Kidney (tissue), 14 donors: ENCODE results near the gene ABTB1. TPM values are rescaled to one million over a fixed set of nuclear protein-coding genes. Genes with fewer than 3 reads are reported as not detected.
A peak's percentile ranks its signal among the peaks of the same experiment; 100 is the strongest.

Source experiments
- DNase-seq, 5 donors: peaks; one replicate each; pipeline ENCODE4 v3.0.0-alpha.2; 2013 to 2020
- FAIRE-seq: peaks from 2 replicates; lab custom pipeline; 2012; peaks lifted over from hg19 to GRCh38; lab: Jason Lieb, UNC
- H3K27ac ChIP-seq, 2 donors: one replicate each; pipeline ENCODE4 v1.7.0; 2013; ENCODE audit warnings: low read depth in 2 of 2, low read length in 2 of 2, inconsistent platforms in 1 of 2
- H3K27me3 ChIP-seq: one replicate; pipeline ENCODE4 v1.7.1; 2013; ENCODE audit warnings: low read length, inconsistent platforms; ENCODE audit not compliant: control insufficient read depth, insufficient read depth
- H3K36me3 ChIP-seq, 3 donors: one replicate each; pipeline versions ENCODE4 v1.7.0 to v1.7.1; 2013; ENCODE audit warnings: low read length in 3 of 3, control low read depth in 1 of 3, inconsistent platforms in 1 of 3; ENCODE audit not compliant: insufficient read depth in 3 of 3, control insufficient read depth in 2 of 3
- H3K4me1 ChIP-seq, 3 donors: one replicate each; pipeline versions ENCODE4 v1.7.0 to v1.7.1; 2013; ENCODE audit warnings: low read length in 3 of 3, inconsistent platforms in 1 of 3, low read depth in 1 of 3; ENCODE audit not compliant: control insufficient read depth in 2 of 3, insufficient read depth in 2 of 3
- H3K4me3 ChIP-seq, 3 donors: one replicate each; pipeline versions ENCODE4 v1.7.0 to v1.8.1; 2013; ENCODE audit warnings: low read length in 3 of 3, control low read depth in 1 of 3, inconsistent platforms in 1 of 3
- H3K9ac ChIP-seq, 3 donors: one replicate each; pipeline versions ENCODE4 v1.7.0 to v1.7.1; 2013; ENCODE audit warnings: low read length in 3 of 3, control low read depth in 1 of 3, inconsistent platforms in 1 of 3
- H3K9me3 ChIP-seq, 3 donors: one replicate each; pipeline versions ENCODE4 v1.7.0 to v1.7.1; 2013; ENCODE audit warnings: low read length in 3 of 3, control low read depth in 1 of 3, inconsistent platforms in 1 of 3; ENCODE audit not compliant: control insufficient read depth in 2 of 3, insufficient read depth in 1 of 3
- intact Hi-C: fragments of 100-400 bp; cut with DNase I; formaldehyde crosslinking; loops from one replicate; pipeline ENCODE4 v1.11.1; 2022
- polyA plus RNA-seq: library from polyadenylated mRNA; stranded (reverse); fragments of 350-450 nt; fragmentation: Illumina TruSeq; extraction: RNeasy Lipid Tissue Mini Kit (QIAGEN cat#74804); gene quantifications from one replicate; pipeline ENCODE4 v1.2.3, GENCODE V29; 2014; ENCODE audit warnings: low read depth, low replicate concordance; ENCODE audit not compliant: insufficient read depth
- total RNA-seq: library from RNA; stranded (reverse); fragmentation: NEBNext Ultra II Directional; extraction: Animal tissue kit (Norgen Biotek cat#: 25700); gene quantifications from one replicate; pipeline ENCODE4 v1.2.1, GENCODE V29; 2021
- TF ChIP-seq, protein P1 (sequence below): IDR thresholded peaks from 3 replicates; pipeline ENCODE4 v1.5.1; 2012; ENCODE audit warnings: mild to moderate bottlenecking, moderate library complexity, borderline replicate concordance; ENCODE audit not compliant: insufficient read depth; ENCODE audit errors: extremely low read depth
- donor health status: control.
- donor health status: control.
- donor health status: control.
- donor health status: control.
- donor health status: control.
- donor health status: DM: yes; HTN: yes; CAD: no.
- donor health status: Normal renal cell carcinoma (clear cell type).

The ABTB1 gene
- total and polyA plus RNA-seq, 2 donors from 2014 or later: 29.2 to 43.2 TPM

GRCh38 chr3:127697551-127698240 lies 24.9 kb downstream of the ABTB1 start:
- TF ChIP-seq, protein P1, sequence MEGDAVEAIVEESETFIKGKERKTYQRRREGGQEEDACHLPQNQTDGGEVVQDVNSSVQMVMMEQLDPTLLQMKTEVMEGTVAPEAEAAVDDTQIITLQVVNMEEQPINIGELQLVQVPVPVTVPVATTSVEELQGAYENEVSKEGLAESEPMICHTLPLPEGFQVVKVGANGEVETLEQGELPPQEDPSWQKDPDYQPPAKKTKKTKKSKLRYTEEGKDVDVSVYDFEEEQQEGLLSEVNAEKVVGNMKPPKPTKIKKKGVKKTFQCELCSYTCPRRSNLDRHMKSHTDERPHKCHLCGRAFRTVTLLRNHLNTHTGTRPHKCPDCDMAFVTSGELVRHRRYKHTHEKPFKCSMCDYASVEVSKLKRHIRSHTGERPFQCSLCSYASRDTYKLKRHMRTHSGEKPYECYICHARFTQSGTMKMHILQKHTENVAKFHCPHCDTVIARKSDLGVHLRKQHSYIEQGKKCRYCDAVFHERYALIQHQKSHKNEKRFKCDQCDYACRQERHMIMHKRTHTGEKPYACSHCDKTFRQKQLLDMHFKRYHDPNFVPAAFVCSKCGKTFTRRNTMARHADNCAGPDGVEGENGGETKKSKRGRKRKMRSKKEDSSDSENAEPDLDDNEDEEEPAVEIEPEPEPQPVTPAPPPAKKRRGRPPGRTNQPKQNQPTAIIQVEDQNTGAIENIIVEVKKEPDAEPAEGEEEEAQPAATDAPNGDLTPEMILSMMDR: no peak
- FAIRE-seq (no peak), DNase-seq (peak; percentile 69 to 91 (median 76))
- peak overlapping the region in 1 of 3 donors; percentile 5 for H3K9ac ChIP-seq
- no peak overlapping the region for H3K4me3 ChIP-seq
- no peaks in the 10 kb centered on the region for H3K27me3 ChIP-seq
- no peaks in the 10 kb centered on the region for H3K9me3 ChIP-seq
- H3K36me3 ChIP-seq: peaks cover 0 to 4% (median 0%) of the 10 kb centered on the region in 3 donors
- intact Hi-C loops: no loop called here
- H3K27ac ChIP-seq: peak overlapping the region; percentile 22 to 76
- peaks cover 0 to 37% (median 13%) of the 10 kb centered on the region in 3 donors for H3K4me1 ChIP-seq

GRCh38 chr3:127698286-127698685 lies 25.5 kb downstream of the ABTB1 start:
- no peak overlapping the region for H3K4me3 ChIP-seq
- peaks cover 0 to 37% (median 13%) of the 10 kb centered on the region in 3 donors for H3K4me1 ChIP-seq
- peak overlapping the region in 1 of 2 donors; percentile 76 for H3K27ac ChIP-seq
- H3K9me3 ChIP-seq: no peaks in the 10 kb centered on the region
- FAIRE-seq (no peak), DNase-seq (peak in 1 of 5 donors; percentile 32)
- H3K36me3 ChIP-seq: peaks cover 0 to 4% (median 0%) of the 10 kb centered on the region in 3 donors
- H3K27me3 ChIP-seq: no peaks in the 10 kb centered on the region
- TF ChIP-seq, protein P1: no peak
- intact Hi-C loops: no loop called here
- H3K9ac ChIP-seq: no peak overlapping the region

- Histone ChIP-seq H3K9me3 (peaks cover 0 to 2% (median 0%) of the 10 kb centered on the region in 3 donors), H3K36me3 (no peaks in the 10 kb centered on the region), H3K4me3 (no peak overlapping the region), H3K4me1 (peaks cover 0 to 37% (median 13%) of the 10 kb centered on the region in 3 donors), H3K27ac (peak overlapping the region in 1 of 2 donors; percentile 76), H3K9ac (no peak overlapping the region), H3K27me3 (no peaks in the 10 kb centered on the region)
- TF ChIP-seq, protein P1: no peak
- intact Hi-C loops: no loop called here
- DNase-seq (peak in 2 of 5 donors; percentile 24 to 62), FAIRE-seq (no peak)
Observed at GRCh38 chr3:127698691-127699415, 26.1 kb downstream of the ABTB1 start.
